IMR-90 (cell line): Measurements from ENCODE around the gene PRKN.

Source experiments
- BHLHE40 ChIP-seq: fragments of 150-350 bp; IDR thresholded peaks from 2 replicates; pipeline ENCODE4 v1.6.1; 2016; ENCODE audit warnings: mild to moderate bottlenecking, low read depth, low read length
- CEBPB ChIP-seq: IDR thresholded peaks from 2 replicates; pipeline ENCODE4 v1.6.1; 2012; ENCODE audit warnings: low read depth, low read length, improper control_type of control experiment
- CTCF ChIP-seq: conservative IDR thresholded peaks from 2 replicates; pipeline ENCODE4 v1.5.1; 2012; ENCODE audit warnings: mild to moderate bottlenecking, low read depth, low read length, improper control_type of control experiment
- MAFK ChIP-seq: IDR thresholded peaks from 2 replicates; pipeline ENCODE4 v1.6.1; 2012; ENCODE audit warnings: low read depth, low read length, improper control_type of control experiment
- MAZ ChIP-seq: IDR thresholded peaks from 2 replicates; pipeline ENCODE4 v1.6.1; 2012; ENCODE audit warnings: low read depth, mild to moderate bottlenecking, low read length, improper control_type of control experiment, moderate library complexity, borderline replicate concordance
- MXI1 ChIP-seq: IDR thresholded peaks from 2 replicates; pipeline ENCODE4 v1.6.1; 2012; ENCODE audit warnings: low read depth, mild to moderate bottlenecking, low read length, moderate library complexity, borderline replicate concordance
- NFE2L2 ChIP-seq: fragments of 150-350 bp; IDR thresholded peaks from 2 replicates; pipeline ENCODE4 v1.6.1; 2016; ENCODE audit warnings: low read depth, mild to moderate bottlenecking, low read length
- POLR2A ChIP-seq: IDR thresholded peaks from 2 replicates; pipeline ENCODE4 v1.6.1; 2012; ENCODE audit warnings: mild to moderate bottlenecking, low read depth, low read length
- RAD21 ChIP-seq: IDR thresholded peaks from 2 replicates; pipeline ENCODE4 v1.6.1; 2012; ENCODE audit warnings: low read length, improper control_type of control experiment
- RCOR1 ChIP-seq: IDR thresholded peaks from 2 replicates; pipeline ENCODE4 v1.6.1; 2012; ENCODE audit warnings: mild to moderate bottlenecking, low read length, improper control_type of control experiment; ENCODE audit not compliant: insufficient replicate concordance
- RFX5 ChIP-seq: IDR thresholded peaks from 2 replicates; pipeline ENCODE4 v1.8.0; 2012; ENCODE audit warnings: low read depth, mild to moderate bottlenecking, low read length, moderate library complexity
- SMC3 ChIP-seq: fragments of 150-350 bp; IDR thresholded peaks from 2 replicates; pipeline ENCODE4 v1.6.1; 2016; ENCODE audit warnings: low read depth, mild to moderate bottlenecking, antibody characterized with exemption, low read length, moderate library complexity
- TF ChIP-seq, protein P1 (sequence below): fragments of 150-350 bp; IDR thresholded peaks from 2 replicates; pipeline ENCODE4 v1.6.1; 2017; ENCODE audit warnings: mild to moderate bottlenecking, antibody characterized with exemption, low read length, low read depth

- TF ChIP-seq CTCF: no peak
- TF ChIP-seq RFX5: no peak
- no peak for TF ChIP-seq CEBPB
- no peak for TF ChIP-seq NFE2L2
- no peak for TF ChIP-seq MXI1
- TF ChIP-seq MAFK: no peak
- TF ChIP-seq RAD21: no peak
- no peak for TF ChIP-seq POLR2A
- no peak for TF ChIP-seq SMC3
- TF ChIP-seq MAZ: no peak
- no peak for TF ChIP-seq RCOR1
- TF ChIP-seq, protein P1, sequence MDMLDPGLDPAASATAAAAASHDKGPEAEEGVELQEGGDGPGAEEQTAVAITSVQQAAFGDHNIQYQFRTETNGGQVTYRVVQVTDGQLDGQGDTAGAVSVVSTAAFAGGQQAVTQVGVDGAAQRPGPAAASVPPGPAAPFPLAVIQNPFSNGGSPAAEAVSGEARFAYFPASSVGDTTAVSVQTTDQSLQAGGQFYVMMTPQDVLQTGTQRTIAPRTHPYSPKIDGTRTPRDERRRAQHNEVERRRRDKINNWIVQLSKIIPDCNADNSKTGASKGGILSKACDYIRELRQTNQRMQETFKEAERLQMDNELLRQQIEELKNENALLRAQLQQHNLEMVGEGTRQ: no peak
- no peak for TF ChIP-seq BHLHE40
Observed at GRCh38 chr6:162014069-162014811, 713.3 kb downstream of the PRKN start.
